ENCODE results near the gene CTDP1. TPM values are rescaled to one million over a fixed set of nuclear protein-coding genes. Genes with fewer than 3 reads are reported as not detected.

Gene CTDP1
- total RNA-seq, 4 donors from 2014 or later = 18.1 to 40.5 (median 25.7) TPM

DNA sequence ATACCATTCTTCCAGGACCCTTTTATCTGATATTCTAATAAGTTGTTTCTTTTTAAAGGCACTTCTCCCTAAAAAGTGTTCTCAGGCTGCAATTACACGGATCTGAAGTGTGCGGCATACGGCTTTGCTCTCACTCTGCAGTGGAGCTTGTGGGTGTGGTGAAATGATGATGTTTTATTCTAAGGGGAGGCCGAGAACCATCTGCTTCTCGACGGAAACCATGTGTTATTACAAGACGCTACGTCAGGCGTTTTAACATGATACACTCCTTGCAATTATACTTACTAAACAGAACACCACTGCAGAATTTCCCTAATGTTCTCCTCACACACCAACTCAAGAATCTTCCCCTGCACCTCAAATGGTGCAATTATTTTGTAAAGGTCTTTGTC lies 34.9 kb upstream of the CTDP1 start:
- no peak for DNase-seq (ENCODE audit: low spot score in 2 of 2)
- no peaks in the 10 kb centered on the region for H3K36me3 ChIP-seq
- no peak overlapping the region for H3K4me3 ChIP-seq
- H3K27ac ChIP-seq = no peak overlapping the region
- TF ChIP-seq EP300 (IDR thresholded peaks at IDR 0.05) (no peak), POLR2A (IDR thresholded peaks at IDR 0.05) (no peak)
- TF ChIP-seq, protein P1, sequence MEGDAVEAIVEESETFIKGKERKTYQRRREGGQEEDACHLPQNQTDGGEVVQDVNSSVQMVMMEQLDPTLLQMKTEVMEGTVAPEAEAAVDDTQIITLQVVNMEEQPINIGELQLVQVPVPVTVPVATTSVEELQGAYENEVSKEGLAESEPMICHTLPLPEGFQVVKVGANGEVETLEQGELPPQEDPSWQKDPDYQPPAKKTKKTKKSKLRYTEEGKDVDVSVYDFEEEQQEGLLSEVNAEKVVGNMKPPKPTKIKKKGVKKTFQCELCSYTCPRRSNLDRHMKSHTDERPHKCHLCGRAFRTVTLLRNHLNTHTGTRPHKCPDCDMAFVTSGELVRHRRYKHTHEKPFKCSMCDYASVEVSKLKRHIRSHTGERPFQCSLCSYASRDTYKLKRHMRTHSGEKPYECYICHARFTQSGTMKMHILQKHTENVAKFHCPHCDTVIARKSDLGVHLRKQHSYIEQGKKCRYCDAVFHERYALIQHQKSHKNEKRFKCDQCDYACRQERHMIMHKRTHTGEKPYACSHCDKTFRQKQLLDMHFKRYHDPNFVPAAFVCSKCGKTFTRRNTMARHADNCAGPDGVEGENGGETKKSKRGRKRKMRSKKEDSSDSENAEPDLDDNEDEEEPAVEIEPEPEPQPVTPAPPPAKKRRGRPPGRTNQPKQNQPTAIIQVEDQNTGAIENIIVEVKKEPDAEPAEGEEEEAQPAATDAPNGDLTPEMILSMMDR (IDR thresholded peaks at IDR 0.05) = no peak
- H3K9me3 ChIP-seq = no peaks in the 10 kb centered on the region
- WGBS, 2 donors = 68 to 71% methylated on average over 9 of the region's 9 CpGs
- H3K4me1 ChIP-seq = peaks cover 0 to 10% (median 3%) of the 10 kb centered on the region in 4 donors
- H3K27me3 ChIP-seq = no peaks in the 10 kb centered on the region

DNA sequence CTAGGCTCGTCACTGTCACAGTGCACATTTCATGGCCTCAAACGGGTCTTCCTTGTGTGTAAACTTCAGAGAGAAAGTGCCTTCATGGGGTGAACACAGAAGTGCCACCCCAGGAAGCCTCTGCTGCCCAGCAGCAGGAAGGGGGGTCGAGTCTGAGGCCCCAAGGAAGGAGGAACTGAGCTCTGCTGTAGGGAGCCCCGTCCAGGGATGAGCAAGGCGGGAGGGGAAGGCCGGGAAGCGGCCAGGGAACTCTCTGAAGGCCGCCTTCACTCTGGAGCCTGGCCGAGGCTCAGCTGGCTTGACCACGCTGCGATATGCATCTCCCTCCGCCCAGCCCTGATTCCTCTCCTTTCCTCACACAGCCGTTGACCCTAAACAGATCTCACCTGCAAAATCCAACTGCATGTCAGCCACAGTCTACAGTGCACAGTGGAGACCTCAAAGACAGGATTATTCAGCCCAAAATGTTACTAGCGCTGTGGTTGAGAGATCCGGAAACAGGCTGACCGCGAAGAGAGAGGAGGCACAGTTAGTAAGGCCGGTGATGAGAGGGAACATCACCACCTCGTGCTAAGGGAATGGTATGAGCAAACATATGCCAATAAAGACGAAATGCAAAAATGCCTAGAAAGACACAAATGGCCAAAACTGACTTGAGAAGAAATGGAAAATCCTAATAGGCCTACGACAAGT lies 34.2 kb upstream of the CTDP1 start:
- TF ChIP-seq, protein P1 (IDR thresholded peaks at IDR 0.05) = no peak
- TF ChIP-seq POLR2A (IDR thresholded peaks at IDR 0.05) (no peak), EP300 (IDR thresholded peaks at IDR 0.05) (no peak)
- H3K9me3 ChIP-seq = no peaks in the 10 kb centered on the region
- H3K27ac ChIP-seq = no peak overlapping the region
- WGBS, 2 donors = 80 to 81% methylated on average over 20 to 21 of the region's 21 CpGs
- no peaks in the 10 kb centered on the region for H3K27me3 ChIP-seq
- no peak overlapping the region for H3K4me3 ChIP-seq
- DNase-seq (ENCODE audit: low spot score in 2 of 2) = no peak
- H3K36me3 ChIP-seq = no peaks in the 10 kb centered on the region
- peaks cover 0 to 10% (median 3%) of the 10 kb centered on the region in 4 donors for H3K4me1 ChIP-seq

DNA sequence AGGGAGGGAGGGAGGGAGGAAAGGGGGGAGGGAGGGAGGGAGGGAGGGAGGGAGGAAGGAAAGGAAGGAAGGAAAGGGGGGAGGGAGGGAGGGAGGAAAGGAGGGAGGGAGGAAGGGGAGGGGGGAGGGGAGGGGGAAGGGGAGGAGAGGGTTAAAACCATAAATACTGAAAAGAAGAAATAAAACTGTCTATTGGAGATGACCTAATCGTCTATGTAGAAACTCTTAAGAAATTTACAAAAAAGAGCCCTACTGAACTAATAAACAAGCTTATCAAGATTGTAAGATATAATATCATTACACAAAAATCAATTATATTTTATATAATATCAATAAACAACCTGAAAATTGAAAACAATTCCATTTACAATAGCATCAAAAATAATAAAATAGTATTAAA lies 32.3 kb upstream of the CTDP1 start:
- WGBS, 2 donors = 0 to 7% methylated on average over 1 of the region's 1 CpG

DNA sequence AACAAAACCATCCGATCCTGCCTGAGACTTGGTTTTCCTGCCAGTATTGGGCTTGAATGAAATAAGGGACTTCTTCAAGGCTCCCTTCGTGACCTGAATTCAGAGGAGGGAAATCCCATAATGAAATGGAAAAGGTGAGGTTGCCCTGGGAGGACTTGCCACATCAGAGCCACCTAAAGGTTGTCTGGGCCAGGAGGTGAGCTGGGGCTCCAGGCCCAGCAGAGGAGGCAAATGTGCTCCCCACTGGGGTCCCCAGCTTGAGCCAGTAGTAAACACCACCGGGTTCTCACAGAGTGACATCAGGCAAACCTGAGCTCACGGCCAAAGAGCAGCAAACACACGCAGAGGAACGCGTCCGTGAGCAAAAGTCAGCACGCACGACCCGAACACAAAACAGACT lies 28.6 kb upstream of the CTDP1 start:
- DNase-seq (ENCODE audit: low spot score in 2 of 2) = no peak
- H3K4me1 ChIP-seq = no peaks in the 10 kb centered on the region
- H3K27me3 ChIP-seq = no peaks in the 10 kb centered on the region
- TF ChIP-seq EP300 (IDR thresholded peaks at IDR 0.05) = no peak
- no peak for TF ChIP-seq POLR2A (IDR thresholded peaks at IDR 0.05)
- TF ChIP-seq, protein P1 (IDR thresholded peaks at IDR 0.05) = no peak
- H3K9me3 ChIP-seq = peaks cover 0 to 4% (median 0%) of the 10 kb centered on the region in 4 donors
- H3K27ac ChIP-seq = no peak overlapping the region
- H3K4me3 ChIP-seq = no peak overlapping the region
- WGBS, 2 donors = 93 to 94% methylated on average over 11 of the region's 11 CpGs
- no peaks in the 10 kb centered on the region for H3K36me3 ChIP-seq

More for the DNA sequence above, 32.3 kb upstream of the CTDP1 start:
- no peaks in the 10 kb centered on the region for H3K27me3 ChIP-seq
- H3K27ac ChIP-seq = no peak overlapping the region
- H3K9me3 ChIP-seq = no peaks in the 10 kb centered on the region
- H3K36me3 ChIP-seq = no peaks in the 10 kb centered on the region
- peaks cover 0 to 10% (median 3%) of the 10 kb centered on the region in 4 donors for H3K4me1 ChIP-seq
- no peak for DNase-seq (ENCODE audit: low spot score in 2 of 2)
- H3K4me3 ChIP-seq = no peak overlapping the region
- TF ChIP-seq, protein P1 (IDR thresholded peaks at IDR 0.05) = no peak
- TF ChIP-seq EP300 (IDR thresholded peaks at IDR 0.05) (no peak), POLR2A (IDR thresholded peaks at IDR 0.05) (no peak)

DNA sequence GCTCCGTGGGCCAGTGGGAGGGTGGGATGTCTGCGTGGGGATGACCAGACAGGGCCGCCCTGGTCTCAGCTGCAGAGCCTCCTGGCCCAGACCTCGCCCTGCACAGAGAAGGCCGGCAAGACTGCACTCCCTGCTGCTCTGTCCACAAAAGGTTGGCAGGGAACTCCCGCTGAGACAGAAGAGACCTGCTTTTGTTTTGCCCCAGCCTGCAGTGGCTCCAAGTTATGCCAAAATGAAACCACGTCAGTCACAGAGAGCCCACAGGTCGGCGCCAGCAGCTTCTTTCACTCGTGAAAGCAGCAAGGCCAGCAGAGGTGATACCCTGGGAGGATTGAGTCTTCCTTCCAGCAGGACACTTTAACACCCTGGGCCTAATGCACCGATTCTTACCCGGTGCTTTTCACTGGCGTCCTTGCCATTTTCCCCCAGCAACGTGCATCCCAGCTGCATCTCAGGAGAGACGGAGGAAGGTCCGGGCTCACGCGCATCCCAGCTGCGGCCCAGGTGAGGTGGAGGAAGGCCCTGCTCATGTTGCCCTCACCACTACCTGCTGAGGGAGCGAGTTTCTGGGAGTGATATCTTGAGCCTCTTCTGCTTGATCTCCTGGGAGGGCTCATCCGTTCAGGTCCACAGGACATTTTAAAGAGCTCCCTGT lies 22.1 kb upstream of the CTDP1 start:
- H3K4me1 ChIP-seq = peaks cover 0 to 6% (median 0%) of the 10 kb centered on the region in 4 donors
- H3K27me3 ChIP-seq = no peaks in the 10 kb centered on the region
- TF ChIP-seq EP300 (IDR thresholded peaks at IDR 0.05) = no peak
- no peak for TF ChIP-seq POLR2A (IDR thresholded peaks at IDR 0.05)
- no peaks in the 10 kb centered on the region for H3K36me3 ChIP-seq
- H3K27ac ChIP-seq = no peak overlapping the region
- H3K4me3 ChIP-seq = no peak overlapping the region
- H3K9me3 ChIP-seq = peaks cover 0 to 7% (median 0%) of the 10 kb centered on the region in 4 donors
- 61 to 72% methylated on average over 20 to 21 of the region's 21 CpGs for WGBS, 2 donors
- DNase-seq (ENCODE audit: low spot score in 2 of 2) = no peak

Measured in tibial nerve (tissue), 4 donors.